M059J (cell line): Measurements from ENCODE around the gene GNAQ. TPM values are rescaled to one million over a fixed set of nuclear protein-coding genes. Genes with fewer than 3 reads are reported as not detected.
"Not testable (repeated sequence)": the region's sequence is repeated elsewhere in the genome, so short reads cannot be mapped to it uniquely, and the experiment has no call there.

ENCODE experiments used
- DNase-seq: peaks from one replicate; pipeline ENCODE4 v3.0.0-alpha.2; 2012; ENCODE audit warnings: low read depth
- total RNA-seq: library from RNA; depleted of rRNA; stranded (reverse); fragments of >200 nt; shearing (Covaris generic); gene quantifications from 2 replicates; pipeline ENCODE4 v1.2.3, GENCODE V29; 2014; rRNA removed

GNAQ gene
- total RNA-seq, 1 experiment from 2014 or later, result 39.2 TPM

- DNase-seq, result no peak
Measured at GRCh38 chr9:77697238-77697984, 334.2 kb downstream of the GNAQ start.

GRCh38 chr9:77690723-77691122 is 340.9 kb downstream of the GNAQ start:
- not testable (repeated sequence) for DNase-seq

DNA sequence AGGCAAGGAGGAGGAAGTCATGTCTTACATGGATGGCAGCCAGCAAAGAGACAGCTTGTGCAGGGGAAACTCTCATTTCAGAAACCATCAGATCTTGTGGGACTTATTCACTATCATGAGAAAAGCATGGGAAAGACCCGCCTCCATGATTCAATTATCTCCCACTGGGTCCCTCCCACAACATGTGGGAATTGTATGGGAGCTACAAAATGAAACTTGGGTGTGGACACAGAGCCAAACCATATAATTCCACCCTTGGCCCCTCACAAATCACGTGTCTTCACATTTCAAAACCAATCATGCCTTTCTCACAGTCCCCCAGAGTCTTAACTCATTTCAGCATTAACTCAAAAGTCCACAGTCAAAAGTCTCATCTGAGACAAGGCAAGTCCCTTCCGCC is 341.5 kb downstream of the GNAQ start:
- DNase-seq, result not testable (repeated sequence)

- DNase-seq, result not testable (repeated sequence)
Measured at GRCh38 chr9:77687737-77688136, 343.9 kb downstream of the GNAQ start.

DNA sequence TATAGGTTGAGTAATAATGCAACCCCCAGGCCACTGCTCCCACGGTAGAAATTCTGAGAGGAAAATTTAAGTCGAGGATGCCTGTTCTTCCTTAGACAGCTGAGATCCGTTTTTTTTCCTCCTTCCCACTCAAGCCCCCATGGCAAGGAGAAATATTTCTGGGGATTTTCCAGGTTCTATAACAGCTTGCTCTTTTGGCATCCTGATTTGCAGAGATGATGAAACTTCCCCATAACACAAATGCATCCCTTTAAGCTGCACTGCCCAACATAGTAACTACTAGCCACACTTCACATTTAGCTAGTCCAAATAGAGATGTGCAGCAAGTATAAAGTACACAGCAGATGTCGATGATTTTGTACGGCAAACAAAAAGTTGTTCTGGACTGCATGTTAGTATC is 351.0 kb downstream of the GNAQ start:
- no peak for DNase-seq

DNA sequence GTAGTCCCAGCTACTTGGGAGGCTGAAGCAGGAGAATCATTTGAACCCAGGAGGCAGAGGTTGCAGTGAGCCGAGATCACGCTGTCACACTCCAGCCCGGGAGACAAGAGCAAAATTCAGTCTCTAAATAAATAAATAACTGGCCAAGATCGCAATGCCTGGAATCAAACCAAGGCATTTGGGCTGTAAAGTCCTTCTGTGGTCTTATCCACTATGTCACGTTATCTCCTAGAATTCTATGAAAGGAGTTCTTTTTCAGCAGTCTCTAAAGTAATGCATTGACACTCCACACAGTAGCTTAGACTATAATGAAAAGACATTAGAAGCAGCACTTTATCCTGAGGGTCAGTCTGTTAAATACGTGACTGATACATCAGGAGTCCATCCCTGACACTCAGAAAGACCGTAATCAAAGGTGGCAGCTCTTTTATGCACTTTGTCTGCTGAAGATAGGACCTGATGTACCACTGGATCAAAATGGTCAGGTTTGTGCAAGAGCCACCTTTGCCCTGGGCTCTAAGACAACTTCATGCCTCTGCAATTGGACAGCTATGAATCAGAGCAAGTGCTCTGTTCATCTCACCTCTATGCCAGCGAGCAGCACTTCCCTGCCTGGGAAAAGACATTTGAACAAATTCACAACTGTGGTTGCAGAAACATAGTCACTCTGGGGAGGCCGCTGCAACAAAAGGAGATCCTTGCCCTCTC is 351.8 kb downstream of the GNAQ start:
- no peak for DNase-seq

DNA sequence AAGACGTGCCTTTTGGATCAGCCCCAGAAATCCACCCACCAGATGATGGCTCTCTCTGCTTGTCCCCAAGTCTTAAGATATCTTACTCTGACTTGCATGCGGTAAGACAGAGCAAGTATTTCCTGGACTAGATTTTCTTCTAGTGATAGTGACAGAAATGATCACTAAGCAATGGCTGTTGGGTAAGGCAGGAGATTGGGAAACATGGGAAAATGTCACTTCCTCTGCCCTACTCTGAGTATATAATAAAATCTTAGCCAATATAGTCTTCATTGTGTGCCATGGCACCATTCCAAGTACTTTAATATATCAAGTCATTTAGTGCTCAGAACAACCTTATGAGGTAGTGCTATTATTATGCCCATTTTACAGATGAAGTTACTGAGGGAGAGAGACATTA is 352.5 kb downstream of the GNAQ start:
- DNase-seq, result no peak

GRCh38 chr9:77677957-77678535 is 353.6 kb downstream of the GNAQ start:
- no peak for DNase-seq

DNA sequence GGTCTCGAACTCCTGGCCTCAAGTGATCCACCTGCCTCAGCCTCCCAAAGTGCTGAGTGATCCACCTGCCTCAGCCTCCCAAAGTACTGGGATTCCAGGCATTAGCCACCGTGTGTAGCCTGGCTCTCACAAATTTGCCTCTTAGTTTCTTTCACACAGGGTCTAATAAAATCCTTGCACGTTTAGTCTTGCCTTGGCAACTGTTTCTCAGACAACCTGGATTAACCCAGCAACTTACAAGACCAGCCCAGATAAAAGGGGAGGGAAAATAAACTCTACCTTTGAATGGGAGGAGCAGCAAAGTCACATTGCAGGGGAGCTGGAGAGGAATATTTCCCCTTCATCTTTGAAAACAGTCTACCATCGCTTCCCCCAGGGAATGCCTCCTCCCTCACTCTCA is 354.2 kb downstream of the GNAQ start:
- no peak for DNase-seq

DNA sequence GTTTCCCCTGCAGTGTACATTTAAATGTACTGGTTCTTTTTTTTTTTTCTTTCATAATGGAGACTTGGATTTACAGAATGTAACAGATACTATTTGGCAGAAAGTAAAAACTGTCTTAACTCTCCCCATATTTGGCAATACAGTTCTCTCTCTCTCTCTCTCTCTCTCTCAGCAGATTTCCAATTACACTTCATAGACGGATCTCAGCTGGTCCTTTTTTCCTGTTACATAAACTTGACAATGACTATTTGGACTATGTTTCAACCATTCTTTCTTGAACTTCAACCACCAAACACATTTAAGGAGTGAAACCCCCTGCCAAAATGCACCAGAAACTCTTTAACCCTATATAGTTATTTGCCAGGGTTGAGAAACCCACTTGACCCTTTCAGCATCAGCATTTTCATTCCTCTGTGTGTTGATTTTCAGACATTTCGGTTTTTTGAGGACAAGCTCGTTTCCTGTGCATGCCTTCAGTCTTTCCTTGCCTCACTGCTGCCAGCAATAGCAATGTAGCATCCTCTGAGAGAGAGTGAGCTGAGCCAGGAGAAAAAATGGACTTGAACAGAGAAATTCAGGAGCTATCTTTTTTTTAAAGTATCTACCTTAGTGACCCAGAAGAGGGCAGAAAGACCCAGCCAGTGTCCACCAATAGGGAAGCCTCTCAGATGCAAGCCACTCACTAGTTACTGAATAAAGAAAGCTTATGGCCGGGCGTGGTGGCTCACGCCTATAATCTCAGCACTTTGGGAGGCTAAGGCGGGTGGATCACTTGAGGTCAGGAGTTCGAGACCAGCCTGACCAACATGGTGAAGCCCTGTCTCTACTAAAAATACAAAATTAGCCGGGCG is 357.4 kb downstream of the GNAQ start:
- DNase-seq, result peak; percentile 19

DNA sequence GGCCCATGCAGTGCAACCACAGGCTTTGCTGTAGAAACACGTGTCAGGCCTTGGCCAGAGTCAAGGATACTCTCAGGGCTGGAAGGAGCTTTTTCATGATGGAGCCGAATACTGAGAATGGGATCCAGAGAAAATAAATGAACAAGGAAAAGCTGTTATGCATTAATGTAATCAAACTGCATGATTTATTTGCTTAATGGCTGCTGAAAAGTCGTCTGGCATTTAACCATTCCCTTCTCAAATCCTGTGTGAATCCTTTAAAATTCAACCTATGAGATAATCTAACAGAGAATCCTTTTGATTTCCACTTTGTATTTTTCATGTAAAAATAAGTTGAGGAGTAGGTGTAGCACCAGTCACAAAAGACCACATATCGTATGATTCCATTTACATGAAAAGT is 359.4 kb downstream of the GNAQ start:
- DNase-seq, result no peak

DNA sequence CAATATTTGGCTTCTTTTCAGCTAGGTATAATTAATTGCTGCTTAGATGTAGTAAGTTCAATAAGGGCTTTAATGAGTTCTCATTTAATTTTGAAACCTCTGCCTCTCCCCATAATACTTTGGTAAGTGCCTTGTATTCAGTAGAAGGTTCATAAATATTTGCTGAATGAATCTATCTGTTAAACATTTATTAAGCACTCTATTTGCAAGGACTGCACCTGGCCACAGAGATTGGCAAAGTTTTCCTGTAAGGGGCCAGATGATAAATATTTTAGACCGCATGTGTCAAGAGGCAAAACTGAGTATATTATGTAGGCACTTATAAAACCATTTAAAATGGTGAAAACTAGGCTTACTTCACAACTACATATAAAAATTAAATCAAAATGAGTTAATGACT is 364.5 kb downstream of the GNAQ start:
- DNase-seq, result no peak

Other genes starting within 250 kb of the GNAQ start
- gene CEP78, start 204.3 kb upstream of the GNAQ start, total RNA-seq, result 33.6 and 42.7 TPM in 2 replicates